Right lobe of liver (tissue), 6 donors: ENCODE data around the gene PSKH1. TPM values are rescaled to one million over a fixed set of nuclear protein-coding genes. Genes with fewer than 3 reads are reported as not detected.

Source experiments
- ATAC-seq, 4 donors: fragments of 200-7000 bp; cut with Tn5 transposase; one replicate each; pipeline ENCODE4 v1.9.1; 2020; ENCODE audit warnings: mild to moderate bottlenecking in 4 of 4, moderate library complexity in 4 of 4
- DNase-seq, 3 donors: peaks; one replicate each; pipeline ENCODE4 v3.0.0-alpha.2; 2020
- H3K27ac ChIP-seq, 3 donors: fragments of 200-600 bp; one replicate each; pipeline ENCODE4 v1.8.0; 2022
- H3K27me3 ChIP-seq, 2 donors: fragments of 200-600 bp; one replicate each; pipeline ENCODE4 v1.8.0; 2022
- H3K36me3 ChIP-seq, 4 donors: fragments of 200-600 bp; sonication (generic) in 1 of 4; one replicate each; pipeline versions ENCODE4 v1.5.1 to v1.8.0; 2017 to 2022; ENCODE audit warnings: control low read depth in 1 of 4
- H3K4me1 ChIP-seq, 4 donors: fragments of 200-600 bp; sonication (generic) in 1 of 4; one replicate each; pipeline versions ENCODE4 v1.5.1 to v1.8.0; 2017 to 2022; ENCODE audit warnings: control low read depth in 1 of 4
- H3K4me3 ChIP-seq, 3 donors: fragments of 200-600 bp; one replicate each; pipeline ENCODE4 v1.8.0; 2022
- H3K9me3 ChIP-seq, 4 donors: fragments of 200-600 bp; sonication (generic) in 1 of 4; one replicate each; pipeline versions ENCODE4 v1.5.1 to v1.8.0; 2017 to 2022; ENCODE audit warnings: control low read depth in 1 of 4
- POLR2A ChIP-seq: fragments of 450-650 bp; IDR thresholded peaks from one replicate; pipeline ENCODE4 v1.6.1; 2017; ENCODE audit warnings: antibody characterized with exemption, mild to moderate bottlenecking
- WGBS: methylation state at CpG from one replicate; pipeline ENCODE4 v1.1.6; 2018; ENCODE audit warnings: low coverage, low lambda C conversion rate; ENCODE audit not compliant: insufficient coverage; ENCODE audit errors: missing lambda C conversion rate; 5-methylcytosine and 5-hydroxymethylcytosine counted together
- intact Hi-C, 2 donors: fragments of 100-400 bp; cut with DNase I; formaldehyde crosslinking; loops; one replicate each; pipeline versions ENCODE4 v1.11.2 to v1.14.1; 2022
- total RNA-seq, 6 experiments: library from RNA; depleted of rRNA in 2 of 6; stranded (reverse); fragments of >200 nt in 2 of 6; fragmentation: NEBNext Ultra II Directional in 3 of 6; extraction: Animal tissue kit (Norgen Biotek cat#: 25700) in 3 of 6; gene quantifications; one replicate each; pipeline versions ENCODE4 v1.1.0 to v1.2.4, GENCODE V29; 2016 to 2023
- TF ChIP-seq, protein P1 (sequence below), 4 donors: fragments of 200-600 bp in 3 of 4; fragments of 450-650 bp in 1 of 4; IDR thresholded peaks; one replicate each; pipeline versions ENCODE4 v1.5.1 to v1.8.0; 2016 to 2022; ENCODE audit warnings: antibody characterized with exemption in 4 of 4, mild to moderate bottlenecking in 2 of 4
- donor health status: DM: no; HTN: yes; CAD: no.
- donor health status: DM: no; HTN: no; CAD: no.
- donor health status: DM: no; HTN: no; CAD: no.
- donor health status: DM: no; HTN: yes; CAD: no.
- donor health status: DM: no; HTN: yes; CAD: no.

PSKH1 gene
- total RNA-seq, 6 experiments from 2014 or later: 6.7 to 22.6 (median 13.2) TPM

- Histone ChIP-seq H3K36me3 (no peaks in the 10 kb centered on the region), H3K4me1 (peaks cover 0 to 22% (median 17%) of the 10 kb centered on the region in 4 donors), H3K9me3 (no peaks in the 10 kb centered on the region), H3K27ac (no peak overlapping the region), H3K4me3 (no peak overlapping the region), H3K27me3 (no peaks in the 10 kb centered on the region)
- intact Hi-C loops: no loop called here
- WGBS: 90% methylated on average over 1 of the region's 3 CpGs
- DNase-seq (no peak), ATAC-seq (no peak)
- TF ChIP-seq POLR2A: no peak
- TF ChIP-seq, protein P1, sequence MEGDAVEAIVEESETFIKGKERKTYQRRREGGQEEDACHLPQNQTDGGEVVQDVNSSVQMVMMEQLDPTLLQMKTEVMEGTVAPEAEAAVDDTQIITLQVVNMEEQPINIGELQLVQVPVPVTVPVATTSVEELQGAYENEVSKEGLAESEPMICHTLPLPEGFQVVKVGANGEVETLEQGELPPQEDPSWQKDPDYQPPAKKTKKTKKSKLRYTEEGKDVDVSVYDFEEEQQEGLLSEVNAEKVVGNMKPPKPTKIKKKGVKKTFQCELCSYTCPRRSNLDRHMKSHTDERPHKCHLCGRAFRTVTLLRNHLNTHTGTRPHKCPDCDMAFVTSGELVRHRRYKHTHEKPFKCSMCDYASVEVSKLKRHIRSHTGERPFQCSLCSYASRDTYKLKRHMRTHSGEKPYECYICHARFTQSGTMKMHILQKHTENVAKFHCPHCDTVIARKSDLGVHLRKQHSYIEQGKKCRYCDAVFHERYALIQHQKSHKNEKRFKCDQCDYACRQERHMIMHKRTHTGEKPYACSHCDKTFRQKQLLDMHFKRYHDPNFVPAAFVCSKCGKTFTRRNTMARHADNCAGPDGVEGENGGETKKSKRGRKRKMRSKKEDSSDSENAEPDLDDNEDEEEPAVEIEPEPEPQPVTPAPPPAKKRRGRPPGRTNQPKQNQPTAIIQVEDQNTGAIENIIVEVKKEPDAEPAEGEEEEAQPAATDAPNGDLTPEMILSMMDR (IDR thresholded peaks at IDR 0.05): no peak
These were observed 39.4 kb upstream of the PSKH1 start for GRCh38 chr16:67853670-67854069.

DNA sequence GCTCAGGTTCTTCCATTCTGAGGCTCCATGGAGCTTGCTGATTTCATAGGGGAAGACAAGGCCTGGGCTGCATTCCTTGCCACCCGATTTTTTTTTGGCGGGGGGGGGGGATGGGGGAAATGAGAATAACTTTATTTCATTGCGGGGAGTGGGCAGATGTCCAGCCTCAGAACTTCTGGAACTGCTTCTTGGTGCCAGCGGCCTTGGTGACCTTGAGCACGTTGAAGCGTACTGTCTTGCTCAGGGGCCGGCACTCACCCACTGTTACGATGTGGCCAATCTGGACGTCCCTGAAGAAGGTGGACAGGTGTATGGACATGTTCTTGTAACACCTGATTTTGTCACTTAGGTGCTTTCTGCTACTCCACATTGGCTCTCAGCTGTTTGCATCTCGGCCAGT lies 37.3 kb upstream of the PSKH1 start:
- Histone ChIP-seq H3K36me3 (no peaks in the 10 kb centered on the region), H3K4me3 (no peak overlapping the region), H3K9me3 (no peaks in the 10 kb centered on the region), H3K27me3 (no peaks in the 10 kb centered on the region), H3K4me1 (peaks cover 0 to 24% (median 17%) of the 10 kb centered on the region in 4 donors), H3K27ac (no peak overlapping the region)
- TF ChIP-seq, protein P1 (IDR thresholded peaks at IDR 0.05): no peak
- TF ChIP-seq POLR2A: no peak
- WGBS: 63% methylated on average over 2 of the region's 10 CpGs
- ATAC-seq (no peak), DNase-seq (no peak)
- intact Hi-C loops: no loop called here

DNA sequence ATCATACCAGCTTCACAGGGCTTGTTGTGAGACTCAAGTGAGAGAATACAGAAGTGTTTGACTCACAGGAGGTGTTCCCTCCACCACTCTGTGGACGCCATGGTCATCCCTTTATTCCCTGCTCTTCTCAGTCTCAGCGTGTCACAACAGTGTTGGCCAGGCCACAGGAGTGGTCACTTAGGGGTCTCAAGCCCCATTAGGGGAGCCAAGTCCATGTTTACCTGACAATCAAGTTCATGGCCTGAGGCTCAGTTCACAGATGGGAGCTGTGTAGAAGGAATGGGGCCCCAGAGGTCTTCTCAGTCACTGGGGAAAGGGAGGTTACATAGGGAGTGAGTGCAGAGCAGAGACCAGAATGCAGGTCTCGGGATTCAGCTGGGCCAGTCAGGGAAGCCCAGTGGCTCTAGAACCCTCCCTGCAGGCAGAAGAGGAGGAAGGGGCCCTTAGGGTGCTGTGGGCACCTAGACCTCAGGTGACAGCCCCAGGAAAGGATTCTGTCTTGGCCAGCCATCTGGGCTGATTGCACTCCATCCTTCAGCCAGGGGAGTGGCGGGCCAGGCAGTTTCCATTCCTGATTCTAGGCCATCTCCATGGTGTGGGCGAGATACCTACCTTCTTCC lies 36.0 kb upstream of the PSKH1 start:
- intact Hi-C loops: no loop called here
- ATAC-seq (no peak), DNase-seq (no peak)
- H3K4me1 ChIP-seq: peaks cover 0 to 24% (median 17%) of the 10 kb centered on the region in 4 donors
- H3K27ac ChIP-seq: peak overlapping the region in 1 of 3 donors; percentile 16
- no peaks in the 10 kb centered on the region for H3K36me3 ChIP-seq
- H3K4me3 ChIP-seq: no peak overlapping the region
- no peaks in the 10 kb centered on the region for H3K27me3 ChIP-seq
- 89% methylated on average over 3 of the region's 5 CpGs for whole genome bisulfite sequencing
- no peaks in the 10 kb centered on the region for H3K9me3 ChIP-seq
- no peak for TF ChIP-seq POLR2A
- TF ChIP-seq, protein P1 (IDR thresholded peaks at IDR 0.05): no peak

DNA sequence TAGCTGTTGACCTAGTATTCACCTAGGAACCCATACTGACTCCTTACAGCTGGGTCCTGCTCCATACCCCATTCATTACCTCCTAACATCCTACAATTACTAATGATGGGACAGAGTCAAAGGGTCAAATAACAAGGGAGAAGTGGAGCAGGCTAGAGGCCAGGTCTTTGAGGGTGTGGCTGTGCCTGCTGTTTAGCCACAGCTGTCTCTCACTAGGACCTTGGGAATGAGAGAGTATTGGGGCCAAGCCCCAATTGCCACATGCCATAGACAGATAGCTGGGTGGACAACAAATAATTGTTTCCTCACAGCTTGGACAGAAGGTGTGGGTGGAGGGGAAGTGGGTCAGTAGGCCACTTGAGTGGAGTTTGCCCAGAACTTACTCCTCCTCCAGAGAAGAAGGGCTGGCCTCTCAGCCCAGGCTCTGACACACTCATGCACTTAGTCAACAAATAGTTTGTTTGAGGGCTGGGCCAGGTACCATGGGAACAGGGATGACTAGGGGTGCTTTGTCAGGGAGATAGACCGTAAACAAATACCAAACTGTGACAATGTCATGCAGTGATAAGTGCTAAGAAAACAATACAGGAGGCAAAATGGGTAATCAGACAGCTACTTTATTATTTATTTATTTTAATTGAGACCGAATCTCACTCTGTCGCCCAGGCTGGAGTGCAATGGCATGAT lies 35.4 kb upstream of the PSKH1 start:
- H3K9me3 ChIP-seq: no peaks in the 10 kb centered on the region
- peak; percentile 77 to 90 (median 86) for DNase-seq
- no peaks in the 10 kb centered on the region for H3K36me3 ChIP-seq
- no peak overlapping the region for H3K4me3 ChIP-seq
- H3K27me3 ChIP-seq: no peaks in the 10 kb centered on the region
- 23% methylated on average over 3 of the region's 3 CpGs for WGBS
- H3K4me1 ChIP-seq: peaks cover 0 to 24% (median 17%) of the 10 kb centered on the region in 4 donors
- ATAC-seq: peak; percentile 95 to 96 (median 96)
- intact Hi-C loops: no loop called here
- peak overlapping the region; percentile 20 to 53 (median 44) for H3K27ac ChIP-seq
- TF ChIP-seq, protein P1 (IDR thresholded peaks at IDR 0.05): no peak
- no peak for TF ChIP-seq POLR2A
